ENCODE results near the gene LRIG3.

DNA sequence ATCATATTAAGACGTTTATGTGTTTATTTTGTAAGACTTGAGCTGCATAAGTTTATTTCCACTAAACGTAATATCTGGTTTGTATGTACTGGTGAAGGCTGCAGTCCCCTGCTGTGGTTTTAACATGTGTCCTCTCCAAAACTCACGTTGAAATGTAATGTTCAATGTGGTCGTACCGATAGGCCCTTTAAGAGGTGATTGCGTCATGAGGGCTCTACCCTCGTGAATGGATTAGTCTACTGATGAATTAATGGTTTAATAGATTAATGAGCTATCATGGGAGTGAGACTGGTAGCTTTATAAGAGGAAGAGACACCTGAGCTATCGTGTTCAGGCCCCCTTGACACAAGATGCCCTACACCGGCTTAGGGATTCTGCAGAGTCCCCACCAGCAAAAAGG is 14.9 kb downstream of the LRIG3 start:
- TF ChIP-seq, protein P1, sequence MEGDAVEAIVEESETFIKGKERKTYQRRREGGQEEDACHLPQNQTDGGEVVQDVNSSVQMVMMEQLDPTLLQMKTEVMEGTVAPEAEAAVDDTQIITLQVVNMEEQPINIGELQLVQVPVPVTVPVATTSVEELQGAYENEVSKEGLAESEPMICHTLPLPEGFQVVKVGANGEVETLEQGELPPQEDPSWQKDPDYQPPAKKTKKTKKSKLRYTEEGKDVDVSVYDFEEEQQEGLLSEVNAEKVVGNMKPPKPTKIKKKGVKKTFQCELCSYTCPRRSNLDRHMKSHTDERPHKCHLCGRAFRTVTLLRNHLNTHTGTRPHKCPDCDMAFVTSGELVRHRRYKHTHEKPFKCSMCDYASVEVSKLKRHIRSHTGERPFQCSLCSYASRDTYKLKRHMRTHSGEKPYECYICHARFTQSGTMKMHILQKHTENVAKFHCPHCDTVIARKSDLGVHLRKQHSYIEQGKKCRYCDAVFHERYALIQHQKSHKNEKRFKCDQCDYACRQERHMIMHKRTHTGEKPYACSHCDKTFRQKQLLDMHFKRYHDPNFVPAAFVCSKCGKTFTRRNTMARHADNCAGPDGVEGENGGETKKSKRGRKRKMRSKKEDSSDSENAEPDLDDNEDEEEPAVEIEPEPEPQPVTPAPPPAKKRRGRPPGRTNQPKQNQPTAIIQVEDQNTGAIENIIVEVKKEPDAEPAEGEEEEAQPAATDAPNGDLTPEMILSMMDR (IDR thresholded peaks at IDR 0.05), result no peak
- TF ChIP-seq POLR2A (IDR thresholded peaks at IDR 0.05), result no peak

All from heart left ventricle (tissue), 13 donors.